Activated T-cell treated with anti-CD3 and anti-CD28 coated beads, Interleukin-2, amount 50 U/mL, for 72 hours (primary cell): ENCODE data around the gene SPEG. TPM values are rescaled to one million over a fixed set of nuclear protein-coding genes. Genes with fewer than 3 reads are reported as not detected.

Source experiments
- ATAC-seq, 2 donors: fragments of 150-1000 bp; cut with Tn5 transposase; replicated peaks in 1 of 2; 2 replicates each; pipeline ENCODE4 v1.10.0; 2021; ENCODE audit warnings: moderate library complexity in 2 of 2, mild to moderate bottlenecking in 1 of 2
- DNase-seq, 2 donors: peaks; one replicate each; pipeline ENCODE4 v3.0.0; 2021 to 2022; ENCODE audit warnings: mixed read lengths in 1 of 2
- H3K27ac Mint-ChIP-seq: one replicate; pipeline ENCODE4 v1.8.0; 2022; ENCODE audit warnings: mild to moderate bottlenecking, moderate library complexity, mixed read lengths
- H3K27me3 Mint-ChIP-seq: one replicate; pipeline ENCODE4 v1.8.0; 2022; ENCODE audit warnings: low read depth, mixed read lengths
- H3K36me3 Mint-ChIP-seq, 2 donors: one replicate each; pipeline ENCODE4 v1.8.0; 2022; ENCODE audit warnings: mixed read lengths in 2 of 2, mild to moderate bottlenecking in 1 of 2; ENCODE audit not compliant: insufficient read depth in 2 of 2
- H3K4me1 Mint-ChIP-seq: one replicate; pipeline ENCODE4 v1.8.0; 2022; ENCODE audit warnings: low read depth, mixed read lengths
- H3K4me3 Mint-ChIP-seq, 2 donors: one replicate each; pipeline ENCODE4 v1.8.0; 2022; ENCODE audit warnings: mild to moderate bottlenecking in 2 of 2, mixed read lengths in 2 of 2, moderate library complexity in 2 of 2
- H3K9me3 Mint-ChIP-seq, 2 donors: one replicate each; pipeline ENCODE4 v1.8.0; 2022; ENCODE audit warnings: mixed read lengths in 2 of 2
- total RNA-seq, 2 donors: library from RNA; stranded (reverse); gene quantifications; one replicate each; pipeline ENCODE4 v1.2.3, GENCODE V29; 2022

The SPEG gene
- total RNA-seq, 2 donors from 2014 or later: 4.8 to 6.9 TPM

DNA sequence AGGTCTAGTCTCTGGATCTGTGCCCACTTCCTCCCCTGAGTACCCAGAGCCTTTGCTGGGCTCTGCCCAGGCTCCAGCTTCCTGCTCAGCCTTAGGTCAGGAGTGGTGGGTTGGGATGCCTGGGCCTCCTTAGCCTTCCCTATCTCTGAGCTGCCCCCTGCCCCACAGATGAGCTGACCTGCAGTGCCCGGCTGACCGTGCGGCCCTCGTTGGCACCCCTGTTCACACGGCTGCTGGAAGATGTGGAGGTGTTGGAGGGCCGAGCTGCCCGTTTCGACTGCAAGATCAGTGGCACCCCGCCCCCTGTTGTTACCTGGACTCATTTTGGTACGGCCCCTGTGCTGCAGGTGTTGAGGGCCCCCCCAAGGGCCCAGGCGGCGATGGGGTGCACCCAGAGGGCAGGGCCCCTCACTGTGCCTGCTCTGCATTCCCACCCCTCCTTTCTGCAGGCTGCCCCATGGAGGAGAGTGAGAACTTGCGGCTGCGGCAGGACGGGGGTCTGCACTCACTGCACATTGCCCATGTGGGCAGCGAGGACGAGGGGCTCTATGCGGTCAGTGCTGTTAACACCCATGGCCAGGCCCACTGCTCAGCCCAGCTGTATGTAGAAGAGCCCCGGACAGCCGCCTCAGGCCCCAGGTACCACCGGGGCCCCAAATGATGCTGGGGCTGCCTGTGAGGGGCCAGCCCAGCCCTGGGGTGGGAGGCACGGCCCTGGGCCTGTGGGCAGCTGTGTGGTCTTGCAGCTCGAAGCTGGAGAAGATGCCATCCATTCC is 34.0 kb downstream of the SPEG start:
- H3K27ac Mint-ChIP-seq: no peak overlapping the region
- no peaks in the 10 kb centered on the region for H3K4me1 Mint-ChIP-seq
- no peak for ATAC-seq
- no peak overlapping the region for H3K4me3 Mint-ChIP-seq
- H3K9me3 Mint-ChIP-seq: no peaks in the 10 kb centered on the region
- H3K36me3 Mint-ChIP-seq: no peaks in the 10 kb centered on the region
- no peaks in the 10 kb centered on the region for H3K27me3 Mint-ChIP-seq
- no peak for DNase-seq

DNA sequence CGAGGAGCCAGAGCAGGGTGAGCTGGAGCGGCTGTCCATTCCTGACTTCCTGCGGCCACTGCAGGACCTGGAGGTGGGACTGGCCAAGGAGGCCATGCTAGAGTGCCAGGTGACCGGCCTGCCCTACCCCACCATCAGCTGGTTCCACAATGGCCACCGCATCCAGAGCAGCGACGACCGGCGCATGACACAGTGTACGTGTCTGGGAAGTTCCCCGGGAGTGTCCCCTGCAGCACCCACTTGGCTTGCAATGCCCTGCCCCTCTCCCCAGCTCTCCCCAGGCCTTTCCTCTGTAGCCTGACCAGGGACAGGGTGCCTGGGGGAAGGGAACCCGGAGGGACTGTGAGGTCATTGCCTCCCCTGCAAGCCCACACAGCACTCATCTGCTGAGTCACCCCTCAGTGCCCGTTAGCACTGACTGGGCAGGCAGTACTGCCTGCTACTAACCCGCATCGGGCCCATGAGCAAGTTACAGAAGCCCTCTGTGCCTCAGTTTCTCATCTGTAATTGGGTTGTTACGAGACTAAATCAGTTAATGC is 34.6 kb downstream of the SPEG start:
- Mint-ChIP-seq H3K4me3 (no peak overlapping the region), H3K27me3 (no peaks in the 10 kb centered on the region), H3K9me3 (no peaks in the 10 kb centered on the region), H3K27ac (no peak overlapping the region), H3K36me3 (no peaks in the 10 kb centered on the region), H3K4me1 (no peaks in the 10 kb centered on the region)
- ATAC-seq (no peak), DNase-seq (no peak)

DNA sequence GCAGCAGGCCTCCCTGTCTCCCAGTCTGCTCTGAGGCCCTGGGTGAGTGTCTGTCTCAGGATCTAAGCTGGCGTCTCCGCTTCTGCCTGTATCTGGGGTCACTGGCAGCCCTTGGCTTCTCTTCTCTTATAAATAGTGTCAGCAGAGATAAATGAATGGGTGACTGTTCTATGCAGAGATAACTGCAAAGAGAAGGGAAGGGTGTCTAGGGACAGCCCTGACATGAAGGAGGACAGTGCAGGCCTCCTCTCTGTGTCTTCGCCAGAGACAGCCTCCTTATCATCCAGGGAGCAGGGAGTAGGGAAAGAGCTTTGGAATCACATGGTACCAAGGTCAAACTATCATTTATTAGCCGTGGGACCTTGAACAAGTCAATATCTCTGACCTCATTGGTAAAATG is 35.8 kb downstream of the SPEG start:
- no peak for DNase-seq
- no peak for ATAC-seq
- H3K36me3 Mint-ChIP-seq: no peaks in the 10 kb centered on the region
- no peaks in the 10 kb centered on the region for H3K27me3 Mint-ChIP-seq
- no peaks in the 10 kb centered on the region for H3K4me1 Mint-ChIP-seq
- no peaks in the 10 kb centered on the region for H3K9me3 Mint-ChIP-seq
- H3K4me3 Mint-ChIP-seq: no peak overlapping the region
- no peak overlapping the region for H3K27ac Mint-ChIP-seq

GRCh38 chr2:219471476-219472371 is 37.1 kb downstream of the SPEG start:
- no peak for DNase-seq
- H3K36me3 Mint-ChIP-seq: no peaks in the 10 kb centered on the region
- H3K4me1 Mint-ChIP-seq: peaks cover 6% of the 10 kb centered on the region
- H3K27ac Mint-ChIP-seq: no peak overlapping the region
- no peaks in the 10 kb centered on the region for H3K9me3 Mint-ChIP-seq
- no peak for ATAC-seq
- H3K27me3 Mint-ChIP-seq: no peaks in the 10 kb centered on the region
- H3K4me3 Mint-ChIP-seq: no peak overlapping the region

GRCh38 chr2:219472629-219473187 is 38.1 kb downstream of the SPEG start:
- Mint-ChIP-seq H3K4me1 (peaks cover 6% of the 10 kb centered on the region), H3K27me3 (no peaks in the 10 kb centered on the region), H3K9me3 (no peaks in the 10 kb centered on the region), H3K36me3 (no peaks in the 10 kb centered on the region), H3K4me3 (no peak overlapping the region), H3K27ac (no peak overlapping the region)
- no peak for ATAC-seq
- no peak for DNase-seq

DNA sequence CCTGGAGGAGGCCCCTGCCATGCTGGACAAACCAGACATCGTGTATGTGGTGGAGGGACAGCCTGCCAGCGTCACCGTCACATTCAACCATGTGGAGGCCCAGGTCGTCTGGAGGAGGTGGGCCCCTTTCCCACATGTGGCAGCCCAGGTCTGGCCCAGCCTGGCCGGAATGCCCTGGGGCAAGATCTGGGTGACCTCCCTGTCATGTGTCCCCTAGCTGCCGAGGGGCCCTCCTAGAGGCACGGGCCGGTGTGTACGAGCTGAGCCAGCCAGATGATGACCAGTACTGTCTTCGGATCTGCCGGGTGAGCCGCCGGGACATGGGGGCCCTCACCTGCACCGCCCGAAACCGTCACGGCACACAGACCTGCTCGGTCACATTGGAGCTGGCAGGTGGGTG is 38.9 kb downstream of the SPEG start:
- H3K4me3 Mint-ChIP-seq: no peak overlapping the region
- no peak for ATAC-seq
- H3K27me3 Mint-ChIP-seq: no peaks in the 10 kb centered on the region
- no peaks in the 10 kb centered on the region for H3K9me3 Mint-ChIP-seq
- H3K4me1 Mint-ChIP-seq: peaks cover 6% of the 10 kb centered on the region
- H3K36me3 Mint-ChIP-seq: no peaks in the 10 kb centered on the region
- no peak overlapping the region for H3K27ac Mint-ChIP-seq
- DNase-seq: no peak

- ATAC-seq: no peak
- H3K36me3 Mint-ChIP-seq: no peaks in the 10 kb centered on the region
- H3K27ac Mint-ChIP-seq: no peak overlapping the region
- DNase-seq: no peak
- no peaks in the 10 kb centered on the region for H3K9me3 Mint-ChIP-seq
- H3K27me3 Mint-ChIP-seq: no peaks in the 10 kb centered on the region
- H3K4me3 Mint-ChIP-seq: no peak overlapping the region
- peaks cover 6% of the 10 kb centered on the region for H3K4me1 Mint-ChIP-seq
Measured at GRCh38 chr2:219474285-219475060, 39.8 kb downstream of the SPEG start.

GRCh38 chr2:219475278-219475677 is 40.6 kb downstream of the SPEG start:
- H3K4me1 Mint-ChIP-seq: peaks cover 6% of the 10 kb centered on the region
- no peak for DNase-seq
- H3K27me3 Mint-ChIP-seq: no peaks in the 10 kb centered on the region
- H3K36me3 Mint-ChIP-seq: no peaks in the 10 kb centered on the region
- H3K9me3 Mint-ChIP-seq: no peaks in the 10 kb centered on the region
- no peak for ATAC-seq
- no peak overlapping the region for H3K27ac Mint-ChIP-seq
- H3K4me3 Mint-ChIP-seq: no peak overlapping the region

- Mint-ChIP-seq H3K4me3 (peak overlapping the region; percentile 44), H3K9me3 (no peaks in the 10 kb centered on the region), H3K4me1 (peaks cover 6% of the 10 kb centered on the region), H3K27ac (peak overlapping the region; percentile 7), H3K27me3 (no peaks in the 10 kb centered on the region), H3K36me3 (no peaks in the 10 kb centered on the region)
- peak; percentile 73 to 77 for DNase-seq
- peak; percentile 77 to 81 for ATAC-seq
Measured at GRCh38 chr2:219475697-219476651, 41.3 kb downstream of the SPEG start.

GRCh38 chr2:219476652-219477151 is 42.1 kb downstream of the SPEG start:
- ATAC-seq (no peak), DNase-seq (no peak)
- Mint-ChIP-seq H3K36me3 (no peaks in the 10 kb centered on the region), H3K27ac (no peak overlapping the region), H3K9me3 (no peaks in the 10 kb centered on the region), H3K27me3 (no peaks in the 10 kb centered on the region), H3K4me1 (peaks cover 6% of the 10 kb centered on the region), H3K4me3 (peak overlapping the region in 1 of 2 donors; percentile 44)

DNA sequence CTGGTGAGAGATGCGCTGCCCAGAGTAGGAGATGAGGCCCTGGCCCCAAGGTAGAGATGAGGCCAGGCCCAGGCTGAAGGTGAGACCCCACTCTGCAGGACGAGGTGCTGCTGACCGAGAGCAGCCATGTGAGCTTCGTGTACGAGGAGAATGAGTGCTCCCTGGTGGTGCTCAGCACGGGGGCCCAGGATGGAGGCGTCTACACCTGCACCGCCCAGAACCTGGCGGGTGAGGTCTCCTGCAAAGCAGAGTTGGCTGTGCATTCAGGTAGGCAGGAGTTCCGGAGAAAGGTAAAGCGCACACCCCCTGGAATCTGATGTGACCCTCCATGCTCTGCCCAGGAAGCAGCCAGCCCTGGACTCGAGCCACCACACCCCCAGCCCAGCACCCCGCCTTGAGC is 42.5 kb downstream of the SPEG start:
- H3K4me1 Mint-ChIP-seq: peaks cover 6% of the 10 kb centered on the region
- H3K27me3 Mint-ChIP-seq: no peaks in the 10 kb centered on the region
- no peak for ATAC-seq
- no peak overlapping the region for H3K4me3 Mint-ChIP-seq
- H3K9me3 Mint-ChIP-seq: no peaks in the 10 kb centered on the region
- DNase-seq: no peak
- H3K27ac Mint-ChIP-seq: no peak overlapping the region
- H3K36me3 Mint-ChIP-seq: no peaks in the 10 kb centered on the region

DNA sequence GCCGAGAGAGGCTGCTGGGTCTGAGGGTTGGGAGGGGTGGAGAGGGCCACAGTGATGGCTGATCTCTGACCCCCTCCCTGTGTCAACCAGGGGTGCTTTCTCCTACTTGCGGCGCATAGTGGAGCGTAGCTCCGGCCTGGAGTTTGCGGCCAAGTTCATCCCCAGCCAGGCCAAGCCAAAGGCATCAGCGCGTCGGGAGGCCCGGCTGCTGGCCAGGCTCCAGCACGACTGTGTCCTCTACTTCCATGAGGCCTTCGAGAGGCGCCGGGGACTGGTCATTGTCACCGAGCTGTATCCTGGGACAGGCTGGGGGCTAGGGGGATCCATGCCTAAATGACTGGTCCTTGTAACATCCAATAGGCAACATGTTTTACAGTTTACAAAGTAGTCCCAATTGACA is 43.2 kb downstream of the SPEG start:
- Mint-ChIP-seq H3K27ac (no peak overlapping the region), H3K9me3 (no peaks in the 10 kb centered on the region), H3K4me1 (peaks cover 6% of the 10 kb centered on the region), H3K4me3 (no peak overlapping the region), H3K27me3 (no peaks in the 10 kb centered on the region), H3K36me3 (no peaks in the 10 kb centered on the region)
- ATAC-seq: no peak
- DNase-seq: no peak
